Measurements from ENCODE around the gene IL4I1. TPM values are rescaled to one million over a fixed set of nuclear protein-coding genes. Genes with fewer than 3 reads are reported as not detected.

The IL4I1 gene
- total and polyA plus RNA-seq, 4 donors, result 3.6 to 21.2 (median 3.8) TPM

DNA sequence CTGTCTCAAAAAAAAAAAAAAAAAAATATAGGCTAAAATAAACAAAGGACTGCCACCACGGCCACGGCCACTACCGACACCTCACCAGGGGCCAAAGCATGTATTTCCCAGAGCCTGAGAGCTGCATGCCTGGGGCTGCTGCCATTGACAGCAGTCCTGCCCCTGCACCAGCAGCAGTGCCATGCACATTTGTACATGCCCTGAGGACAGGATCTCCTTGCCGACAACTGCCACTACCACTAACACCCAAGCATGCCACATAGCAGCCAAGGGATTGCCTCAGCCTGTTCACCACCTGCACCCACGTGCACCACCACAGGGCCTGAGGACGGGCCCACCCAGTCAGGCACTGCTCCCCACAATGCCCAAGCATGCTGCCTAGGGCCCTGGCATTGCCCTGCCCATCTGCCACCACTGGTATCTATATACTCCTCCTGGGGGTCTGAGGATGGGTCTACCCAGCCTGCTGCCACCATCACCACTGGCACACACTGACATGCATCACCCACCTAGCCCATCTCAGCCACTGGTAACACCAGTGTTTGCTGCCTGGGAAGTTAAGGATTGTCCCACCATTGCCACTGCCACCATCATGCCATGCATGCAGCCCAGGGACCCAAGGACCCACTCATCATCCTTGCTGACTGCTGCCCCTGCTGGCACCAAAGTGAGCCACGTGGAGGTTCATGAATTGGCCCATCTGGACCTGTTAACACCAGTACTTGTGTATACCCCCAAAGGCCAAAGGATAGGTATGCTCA is 43.2 kb upstream of the IL4I1 start:
- no peak overlapping the region for H3K9ac ChIP-seq (ENCODE audit: insufficient read depth in 1 of 2, low read length in 2 of 2)
- 67 to 87% methylated on average over 7 of the region's 7 CpGs for WGBS, 2 donors
- no peak for ATAC-seq (ENCODE audit: insufficient read depth, low FRiP score)
- DNase-seq, result no peak
- no peaks in the 10 kb centered on the region for H3K27me3 ChIP-seq (ENCODE audit: control insufficient read depth in 3 of 3, insufficient read depth in 3 of 3, low read length in 2 of 3)
- no peaks in the 10 kb centered on the region for H3K36me3 ChIP-seq (ENCODE audit: control insufficient read depth in 4 of 4, insufficient read depth in 4 of 4, low read length in 4 of 4)
- no peaks in the 10 kb centered on the region for H3K9me3 ChIP-seq (ENCODE audit: control insufficient read depth in 4 of 4, insufficient read depth in 3 of 4, low read length in 3 of 4)
- no peak overlapping the region for H3K27ac ChIP-seq (ENCODE audit: low read depth in 1 of 2, low read length in 1 of 2)
- H3K4me3 ChIP-seq, result no peak overlapping the region
- TF ChIP-seq, protein P1, sequence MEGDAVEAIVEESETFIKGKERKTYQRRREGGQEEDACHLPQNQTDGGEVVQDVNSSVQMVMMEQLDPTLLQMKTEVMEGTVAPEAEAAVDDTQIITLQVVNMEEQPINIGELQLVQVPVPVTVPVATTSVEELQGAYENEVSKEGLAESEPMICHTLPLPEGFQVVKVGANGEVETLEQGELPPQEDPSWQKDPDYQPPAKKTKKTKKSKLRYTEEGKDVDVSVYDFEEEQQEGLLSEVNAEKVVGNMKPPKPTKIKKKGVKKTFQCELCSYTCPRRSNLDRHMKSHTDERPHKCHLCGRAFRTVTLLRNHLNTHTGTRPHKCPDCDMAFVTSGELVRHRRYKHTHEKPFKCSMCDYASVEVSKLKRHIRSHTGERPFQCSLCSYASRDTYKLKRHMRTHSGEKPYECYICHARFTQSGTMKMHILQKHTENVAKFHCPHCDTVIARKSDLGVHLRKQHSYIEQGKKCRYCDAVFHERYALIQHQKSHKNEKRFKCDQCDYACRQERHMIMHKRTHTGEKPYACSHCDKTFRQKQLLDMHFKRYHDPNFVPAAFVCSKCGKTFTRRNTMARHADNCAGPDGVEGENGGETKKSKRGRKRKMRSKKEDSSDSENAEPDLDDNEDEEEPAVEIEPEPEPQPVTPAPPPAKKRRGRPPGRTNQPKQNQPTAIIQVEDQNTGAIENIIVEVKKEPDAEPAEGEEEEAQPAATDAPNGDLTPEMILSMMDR (IDR thresholded peaks at IDR 0.05; ENCODE audit: control extremely low read depth, extremely low read depth), result no peak
- peaks cover 0 to 6% (median 0%) of the 10 kb centered on the region in 5 donors for H3K4me1 ChIP-seq (ENCODE audit: control insufficient read depth in 5 of 5, insufficient read depth in 5 of 5, low read length in 5 of 5)

- Histone ChIP-seq H3K9me3 (ENCODE audit: control insufficient read depth in 4 of 4, insufficient read depth in 3 of 4, low read length in 3 of 4) (no peaks in the 10 kb centered on the region), H3K9ac (ENCODE audit: insufficient read depth in 1 of 2, low read length in 2 of 2) (no peak overlapping the region), H3K27ac (ENCODE audit: low read depth in 1 of 2, low read length in 1 of 2) (no peak overlapping the region), H3K4me3 (no peak overlapping the region), H3K27me3 (ENCODE audit: control insufficient read depth in 3 of 3, insufficient read depth in 3 of 3, low read length in 2 of 3) (no peaks in the 10 kb centered on the region), H3K4me1 (ENCODE audit: control insufficient read depth in 5 of 5, insufficient read depth in 5 of 5, low read length in 5 of 5) (peaks cover 0 to 6% (median 0%) of the 10 kb centered on the region in 5 donors), H3K36me3 (ENCODE audit: control insufficient read depth in 4 of 4, insufficient read depth in 4 of 4, low read length in 4 of 4) (no peaks in the 10 kb centered on the region)
- DNase-seq (no peak), ATAC-seq (ENCODE audit: insufficient read depth, low FRiP score) (no peak)
- TF ChIP-seq, protein P1 (IDR thresholded peaks at IDR 0.05; ENCODE audit: control extremely low read depth, extremely low read depth), result no peak
- WGBS, 2 donors, result 77 to 90% methylated on average over 4 of the region's 4 CpGs
Measured at GRCh38 chr19:49938662-49939061, 42.0 kb upstream of the IL4I1 start.

- H3K4me1 ChIP-seq (ENCODE audit: control insufficient read depth in 5 of 5, insufficient read depth in 5 of 5, low read length in 5 of 5), result peaks cover 0 to 6% (median 0%) of the 10 kb centered on the region in 5 donors
- 17 to 21% methylated on average over 35 of the region's 35 CpGs for WGBS, 2 donors
- no peaks in the 10 kb centered on the region for H3K27me3 ChIP-seq (ENCODE audit: control insufficient read depth in 3 of 3, insufficient read depth in 3 of 3, low read length in 2 of 3)
- H3K27ac ChIP-seq (ENCODE audit: low read depth in 1 of 2, low read length in 1 of 2), result no peak overlapping the region
- H3K9ac ChIP-seq (ENCODE audit: insufficient read depth in 1 of 2, low read length in 2 of 2), result peak overlapping the region in 1 of 2 donors; percentile 5
- no peaks in the 10 kb centered on the region for H3K9me3 ChIP-seq (ENCODE audit: control insufficient read depth in 4 of 4, insufficient read depth in 3 of 4, low read length in 3 of 4)
- TF ChIP-seq, protein P1 (IDR thresholded peaks at IDR 0.05; ENCODE audit: control extremely low read depth, extremely low read depth), result peak; percentile 92
- DNase-seq, result peak; percentile 83 to 86 (median 85)
- peaks cover 0 to under 1% (median 0%) of the 10 kb centered on the region in 4 donors for H3K36me3 ChIP-seq (ENCODE audit: control insufficient read depth in 4 of 4, insufficient read depth in 4 of 4, low read length in 4 of 4)
- ATAC-seq (ENCODE audit: insufficient read depth, low FRiP score), result peak; percentile 92
- H3K4me3 ChIP-seq, result no peak overlapping the region
Measured at GRCh38 chr19:49937750-49938381, 41.2 kb upstream of the IL4I1 start.
